ENCODE data around the gene TGFBRAP1.

DNA sequence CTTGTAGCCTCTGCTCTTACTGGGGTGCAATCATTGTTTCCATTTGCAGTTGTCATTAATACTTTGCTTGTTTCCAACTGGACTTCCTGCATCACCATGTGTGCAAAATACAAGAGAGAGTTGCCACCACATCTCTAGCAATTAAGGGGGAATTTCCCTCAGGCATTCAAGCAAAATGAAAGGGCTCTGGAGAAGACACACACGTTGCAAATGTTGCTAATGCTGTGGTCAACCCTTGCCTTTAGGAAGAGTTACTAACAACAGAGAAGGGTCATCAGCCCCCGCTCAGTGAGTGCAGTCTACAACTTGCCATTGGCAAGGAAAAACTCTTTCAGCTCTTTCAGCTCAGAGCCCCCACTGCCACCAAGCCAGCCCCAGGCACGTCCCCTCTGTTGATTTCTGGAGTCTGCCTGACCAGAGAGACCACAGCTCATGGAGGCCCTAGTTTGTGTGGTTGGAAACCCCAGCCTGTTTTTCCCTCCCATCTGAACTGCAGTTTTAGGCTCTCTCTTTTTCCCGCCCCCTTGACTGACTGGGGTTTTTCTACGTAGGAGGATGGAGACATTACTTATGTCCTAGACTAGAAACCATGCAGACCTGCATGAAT lies 113.8 kb downstream of the TGFBRAP1 start:
- no peak for TF ChIP-seq TAF1 (conservative IDR thresholded peaks at IDR 0.05)
- TF ChIP-seq, protein P1, sequence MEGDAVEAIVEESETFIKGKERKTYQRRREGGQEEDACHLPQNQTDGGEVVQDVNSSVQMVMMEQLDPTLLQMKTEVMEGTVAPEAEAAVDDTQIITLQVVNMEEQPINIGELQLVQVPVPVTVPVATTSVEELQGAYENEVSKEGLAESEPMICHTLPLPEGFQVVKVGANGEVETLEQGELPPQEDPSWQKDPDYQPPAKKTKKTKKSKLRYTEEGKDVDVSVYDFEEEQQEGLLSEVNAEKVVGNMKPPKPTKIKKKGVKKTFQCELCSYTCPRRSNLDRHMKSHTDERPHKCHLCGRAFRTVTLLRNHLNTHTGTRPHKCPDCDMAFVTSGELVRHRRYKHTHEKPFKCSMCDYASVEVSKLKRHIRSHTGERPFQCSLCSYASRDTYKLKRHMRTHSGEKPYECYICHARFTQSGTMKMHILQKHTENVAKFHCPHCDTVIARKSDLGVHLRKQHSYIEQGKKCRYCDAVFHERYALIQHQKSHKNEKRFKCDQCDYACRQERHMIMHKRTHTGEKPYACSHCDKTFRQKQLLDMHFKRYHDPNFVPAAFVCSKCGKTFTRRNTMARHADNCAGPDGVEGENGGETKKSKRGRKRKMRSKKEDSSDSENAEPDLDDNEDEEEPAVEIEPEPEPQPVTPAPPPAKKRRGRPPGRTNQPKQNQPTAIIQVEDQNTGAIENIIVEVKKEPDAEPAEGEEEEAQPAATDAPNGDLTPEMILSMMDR (IDR thresholded peaks at IDR 0.05; ENCODE audit: low read depth, low read length, missing input control), result no peak
- TF ChIP-seq EGR1 (IDR thresholded peaks at IDR 0.05; ENCODE audit: low read depth in 2 of 2), result no peak
- TF ChIP-seq RAD21 (IDR thresholded peaks at IDR 0.05), result no peak
- TF ChIP-seq, protein P2, sequence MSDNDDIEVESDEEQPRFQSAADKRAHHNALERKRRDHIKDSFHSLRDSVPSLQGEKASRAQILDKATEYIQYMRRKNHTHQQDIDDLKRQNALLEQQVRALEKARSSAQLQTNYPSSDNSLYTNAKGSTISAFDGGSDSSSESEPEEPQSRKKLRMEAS (IDR thresholded peaks at IDR 0.05), result no peak
- TF ChIP-seq, protein P3, sequence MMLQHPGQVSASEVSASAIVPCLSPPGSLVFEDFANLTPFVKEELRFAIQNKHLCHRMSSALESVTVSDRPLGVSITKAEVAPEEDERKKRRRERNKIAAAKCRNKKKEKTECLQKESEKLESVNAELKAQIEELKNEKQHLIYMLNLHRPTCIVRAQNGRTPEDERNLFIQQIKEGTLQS (IDR thresholded peaks at IDR 0.05), result no peak
- TF ChIP-seq FOXA1 (IDR thresholded peaks at IDR 0.05), result no peak
- TF ChIP-seq RXRA (IDR thresholded peaks at IDR 0.05), result no peak
- TF ChIP-seq HNF4A (conservative IDR thresholded peaks at IDR 0.05), result no peak
- TF ChIP-seq, protein P4, sequence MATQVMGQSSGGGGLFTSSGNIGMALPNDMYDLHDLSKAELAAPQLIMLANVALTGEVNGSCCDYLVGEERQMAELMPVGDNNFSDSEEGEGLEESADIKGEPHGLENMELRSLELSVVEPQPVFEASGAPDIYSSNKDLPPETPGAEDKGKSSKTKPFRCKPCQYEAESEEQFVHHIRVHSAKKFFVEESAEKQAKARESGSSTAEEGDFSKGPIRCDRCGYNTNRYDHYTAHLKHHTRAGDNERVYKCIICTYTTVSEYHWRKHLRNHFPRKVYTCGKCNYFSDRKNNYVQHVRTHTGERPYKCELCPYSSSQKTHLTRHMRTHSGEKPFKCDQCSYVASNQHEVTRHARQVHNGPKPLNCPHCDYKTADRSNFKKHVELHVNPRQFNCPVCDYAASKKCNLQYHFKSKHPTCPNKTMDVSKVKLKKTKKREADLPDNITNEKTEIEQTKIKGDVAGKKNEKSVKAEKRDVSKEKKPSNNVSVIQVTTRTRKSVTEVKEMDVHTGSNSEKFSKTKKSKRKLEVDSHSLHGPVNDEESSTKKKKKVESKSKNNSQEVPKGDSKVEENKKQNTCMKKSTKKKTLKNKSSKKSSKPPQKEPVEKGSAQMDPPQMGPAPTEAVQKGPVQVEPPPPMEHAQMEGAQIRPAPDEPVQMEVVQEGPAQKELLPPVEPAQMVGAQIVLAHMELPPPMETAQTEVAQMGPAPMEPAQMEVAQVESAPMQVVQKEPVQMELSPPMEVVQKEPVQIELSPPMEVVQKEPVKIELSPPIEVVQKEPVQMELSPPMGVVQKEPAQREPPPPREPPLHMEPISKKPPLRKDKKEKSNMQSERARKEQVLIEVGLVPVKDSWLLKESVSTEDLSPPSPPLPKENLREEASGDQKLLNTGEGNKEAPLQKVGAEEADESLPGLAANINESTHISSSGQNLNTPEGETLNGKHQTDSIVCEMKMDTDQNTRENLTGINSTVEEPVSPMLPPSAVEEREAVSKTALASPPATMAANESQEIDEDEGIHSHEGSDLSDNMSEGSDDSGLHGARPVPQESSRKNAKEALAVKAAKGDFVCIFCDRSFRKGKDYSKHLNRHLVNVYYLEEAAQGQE (IDR thresholded peaks at IDR 0.05), result no peak
- no peak for TF ChIP-seq JUND (IDR thresholded peaks at IDR 0.05)
- no peak for TF ChIP-seq GABPA (IDR thresholded peaks at IDR 0.05 in 1 of 2, conservative IDR thresholded peaks at IDR 0.05 in 1 of 2)
- TF ChIP-seq YY1 (IDR thresholded peaks at IDR 0.05), result no peak
- TF ChIP-seq, protein P5, sequence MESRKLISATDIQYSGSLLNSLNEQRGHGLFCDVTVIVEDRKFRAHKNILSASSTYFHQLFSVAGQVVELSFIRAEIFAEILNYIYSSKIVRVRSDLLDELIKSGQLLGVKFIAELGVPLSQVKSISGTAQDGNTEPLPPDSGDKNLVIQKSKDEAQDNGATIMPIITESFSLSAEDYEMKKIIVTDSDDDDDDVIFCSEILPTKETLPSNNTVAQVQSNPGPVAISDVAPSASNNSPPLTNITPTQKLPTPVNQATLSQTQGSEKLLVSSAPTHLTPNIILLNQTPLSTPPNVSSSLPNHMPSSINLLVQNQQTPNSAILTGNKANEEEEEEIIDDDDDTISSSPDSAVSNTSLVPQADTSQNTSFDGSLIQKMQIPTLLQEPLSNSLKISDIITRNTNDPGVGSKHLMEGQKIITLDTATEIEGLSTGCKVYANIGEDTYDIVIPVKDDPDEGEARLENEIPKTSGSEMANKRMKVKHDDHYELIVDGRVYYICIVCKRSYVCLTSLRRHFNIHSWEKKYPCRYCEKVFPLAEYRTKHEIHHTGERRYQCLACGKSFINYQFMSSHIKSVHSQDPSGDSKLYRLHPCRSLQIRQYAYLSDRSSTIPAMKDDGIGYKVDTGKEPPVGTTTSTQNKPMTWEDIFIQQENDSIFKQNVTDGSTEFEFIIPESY (IDR thresholded peaks at IDR 0.05), result no peak

All from liver (tissue), 3 donors.